Measurements from ENCODE around the gene TANGO2.

TANGO2 gene, protein sequence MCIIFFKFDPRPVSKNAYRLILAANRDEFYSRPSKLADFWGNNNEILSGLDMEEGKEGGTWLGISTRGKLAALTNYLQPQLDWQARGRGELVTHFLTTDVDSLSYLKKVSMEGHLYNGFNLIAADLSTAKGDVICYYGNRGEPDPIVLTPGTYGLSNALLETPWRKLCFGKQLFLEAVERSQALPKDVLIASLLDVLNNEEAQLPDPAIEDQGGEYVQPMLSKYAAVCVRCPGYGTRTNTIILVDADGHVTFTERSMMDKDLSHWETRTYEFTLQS

DNA sequence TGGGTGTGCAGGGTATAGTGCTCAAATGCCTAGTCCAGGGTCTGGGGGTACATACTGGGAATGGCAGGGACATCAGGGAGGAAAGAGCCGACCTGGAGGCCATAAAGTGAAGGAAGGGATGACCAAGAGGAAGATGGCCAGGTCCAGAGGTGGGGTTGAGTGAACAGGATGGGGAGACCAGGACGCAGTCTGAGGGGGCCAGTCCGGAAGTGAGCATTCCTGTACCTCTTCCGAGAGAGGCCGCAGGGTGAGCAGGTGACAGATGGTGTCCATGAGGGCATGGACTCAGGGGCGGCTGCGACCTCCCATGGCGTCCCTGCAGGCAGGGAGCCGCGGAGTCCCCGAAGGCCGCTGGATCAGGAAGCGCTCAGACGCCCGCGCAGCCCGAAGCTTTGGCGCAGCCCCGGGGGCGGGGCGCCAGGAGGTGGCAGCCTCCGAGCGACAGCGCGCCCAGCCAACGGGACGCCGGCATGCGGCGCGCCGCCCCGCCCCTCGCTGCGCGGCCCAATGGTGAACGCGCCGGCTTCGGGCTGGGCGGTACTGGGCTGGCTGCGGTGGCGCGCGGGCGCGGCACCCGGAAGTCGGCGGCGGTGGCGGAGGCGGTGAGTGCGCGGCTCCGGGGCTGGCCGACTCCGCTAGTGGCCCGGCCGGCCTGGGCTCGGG lies at the start of gene TANGO2:
Gene TANGO2 (plus strand): TSS at position 578 of the 663 bp plus-strand sequence. CDS start 15,689 bp downstream, outside the sequence.
- DNase-seq (ENCODE audit: low spot score) = peak; percentile 81

DNA sequence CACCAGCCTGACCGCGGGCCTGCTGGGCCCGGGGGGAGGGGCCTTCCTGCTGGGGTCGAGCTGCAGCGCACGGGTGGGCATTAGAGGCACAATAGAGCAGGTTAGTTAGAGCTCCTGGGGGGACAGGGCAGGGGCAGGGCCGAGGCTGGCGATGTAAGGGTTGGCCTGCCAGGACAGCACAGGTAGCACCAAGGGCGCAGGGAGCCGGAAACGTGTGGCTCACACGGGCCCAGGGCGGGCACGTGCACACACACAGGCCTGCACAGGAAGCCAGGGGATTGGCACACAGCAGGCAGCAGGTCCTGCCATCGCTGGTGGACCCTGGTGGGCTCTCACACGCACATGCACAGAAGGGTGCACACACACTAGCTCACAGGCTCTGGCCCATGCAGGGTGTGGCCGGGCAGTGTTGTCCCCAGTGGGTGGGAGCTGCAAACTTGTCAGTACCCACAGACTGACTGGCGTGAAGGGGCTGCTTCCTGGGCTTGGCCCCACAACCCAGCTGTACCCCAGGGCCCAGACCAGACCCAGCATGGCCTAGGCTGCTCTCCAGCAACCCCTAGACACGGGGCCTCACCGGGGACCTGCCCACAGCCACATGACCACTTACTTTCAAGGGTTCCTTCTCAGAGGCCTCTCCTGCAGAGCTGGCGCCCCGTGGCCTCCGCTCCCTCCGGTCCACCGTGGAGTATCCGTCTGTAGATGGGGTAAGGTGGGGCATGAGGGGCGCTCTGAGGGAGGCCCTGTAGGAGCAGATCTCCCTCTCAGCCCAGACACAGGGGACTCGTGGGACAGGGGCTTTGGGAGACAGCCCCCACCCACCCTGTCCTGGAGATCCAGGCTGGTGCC lies 49.4 kb upstream of the TANGO2 start:
- DNase-seq (ENCODE audit: low spot score) = no peak

DNA sequence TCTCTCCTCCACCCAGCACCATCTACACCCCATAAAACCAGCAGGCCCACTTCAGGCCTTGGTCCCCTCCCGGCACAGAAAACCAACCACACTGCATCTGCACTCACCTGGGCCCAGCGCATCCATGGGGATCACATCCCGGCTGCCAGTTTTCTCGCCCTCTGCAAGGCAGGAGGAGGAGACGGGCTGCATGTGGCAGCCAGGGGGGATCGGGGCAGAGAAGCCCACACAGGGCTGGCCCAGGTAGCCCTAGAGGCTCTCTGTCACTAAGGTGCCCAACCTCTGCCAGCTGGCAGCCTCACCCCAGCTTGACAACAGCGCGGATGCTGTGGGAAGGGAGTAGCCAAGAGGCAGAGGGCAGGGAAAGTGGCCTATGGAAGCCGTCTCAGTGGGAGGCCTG lies 48.7 kb upstream of the TANGO2 start:
- DNase-seq (ENCODE audit: low spot score) = no peak

DNA sequence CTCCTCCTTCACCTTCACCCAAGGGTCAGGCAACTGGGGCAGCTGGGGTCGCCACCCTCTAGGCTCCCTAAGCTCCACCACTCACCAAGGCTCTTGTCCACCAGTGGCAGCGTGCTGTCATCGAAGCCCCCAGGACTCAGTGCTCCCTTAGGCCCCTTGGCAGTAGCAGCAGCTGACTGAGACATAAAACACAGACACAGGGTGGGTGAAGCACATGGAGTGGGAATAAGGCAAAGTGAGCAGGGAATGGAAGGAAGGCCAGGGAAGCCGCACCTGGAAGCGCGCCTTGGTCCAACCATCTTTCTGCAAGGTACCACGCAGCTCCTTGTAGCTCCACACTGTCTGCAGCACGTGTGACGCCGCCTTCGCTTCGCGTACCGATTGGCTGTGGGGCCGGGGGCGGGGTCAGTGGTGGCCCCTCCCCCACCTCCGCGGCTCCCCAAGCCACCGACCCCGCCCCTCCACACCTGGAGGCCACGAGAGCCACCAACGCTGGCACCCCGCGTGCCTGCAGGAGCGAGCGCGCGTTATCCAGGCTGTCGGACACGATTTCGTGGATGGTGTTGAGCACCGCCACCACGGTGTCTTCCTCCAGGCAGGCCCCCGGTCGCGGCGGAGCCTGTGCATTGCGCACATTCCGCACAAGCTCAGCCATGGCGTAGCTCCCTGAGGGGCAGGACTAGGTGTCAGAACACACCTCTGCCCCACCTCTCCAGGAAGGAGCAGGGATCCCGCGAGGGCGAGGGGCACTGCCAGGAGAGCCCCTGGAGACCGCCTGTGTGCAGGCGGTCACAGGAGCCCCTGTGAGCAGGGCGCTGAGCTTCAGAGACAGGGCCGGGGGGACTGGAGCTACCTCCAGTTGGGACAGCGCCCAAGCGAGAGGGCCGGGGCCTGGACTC lies 48.0 kb upstream of the TANGO2 start:
- DNase-seq (ENCODE audit: low spot score) = no peak

DNA sequence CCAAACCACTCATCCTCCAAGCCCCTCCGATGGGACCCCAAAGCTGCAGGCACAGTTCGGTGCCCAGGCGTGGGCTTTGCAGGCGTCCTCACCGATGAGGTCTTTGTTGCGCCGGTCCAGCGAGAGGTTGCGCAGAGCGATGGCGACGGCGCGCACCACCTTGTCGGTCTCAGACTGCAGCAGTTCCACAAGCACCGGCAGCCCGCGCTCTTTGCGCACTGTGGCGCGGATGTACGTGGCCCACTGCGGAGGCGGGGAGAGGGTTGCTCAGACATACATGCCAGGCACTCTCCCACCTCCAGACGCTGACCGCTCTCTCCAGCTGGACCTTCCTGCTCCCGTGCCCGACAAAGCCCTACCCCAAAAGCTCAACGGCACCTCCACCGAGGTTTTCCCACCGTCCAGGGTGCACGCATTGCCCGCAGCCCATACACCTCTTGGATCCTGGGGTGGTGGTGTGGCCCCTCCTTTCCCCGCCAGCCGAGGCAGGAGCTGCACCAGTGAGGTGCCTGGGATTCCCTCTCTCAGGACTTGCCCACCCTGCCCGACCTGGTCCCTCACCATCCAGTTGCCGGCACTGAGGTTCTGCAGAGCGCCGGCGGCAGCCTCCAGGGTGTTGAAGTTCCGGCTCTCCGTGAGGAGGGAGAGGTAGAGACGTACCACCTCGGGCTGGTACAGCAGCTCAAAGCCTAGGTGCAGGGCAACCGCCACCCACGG lies 47.2 kb upstream of the TANGO2 start:
- no peak for DNase-seq (ENCODE audit: low spot score)

DNA sequence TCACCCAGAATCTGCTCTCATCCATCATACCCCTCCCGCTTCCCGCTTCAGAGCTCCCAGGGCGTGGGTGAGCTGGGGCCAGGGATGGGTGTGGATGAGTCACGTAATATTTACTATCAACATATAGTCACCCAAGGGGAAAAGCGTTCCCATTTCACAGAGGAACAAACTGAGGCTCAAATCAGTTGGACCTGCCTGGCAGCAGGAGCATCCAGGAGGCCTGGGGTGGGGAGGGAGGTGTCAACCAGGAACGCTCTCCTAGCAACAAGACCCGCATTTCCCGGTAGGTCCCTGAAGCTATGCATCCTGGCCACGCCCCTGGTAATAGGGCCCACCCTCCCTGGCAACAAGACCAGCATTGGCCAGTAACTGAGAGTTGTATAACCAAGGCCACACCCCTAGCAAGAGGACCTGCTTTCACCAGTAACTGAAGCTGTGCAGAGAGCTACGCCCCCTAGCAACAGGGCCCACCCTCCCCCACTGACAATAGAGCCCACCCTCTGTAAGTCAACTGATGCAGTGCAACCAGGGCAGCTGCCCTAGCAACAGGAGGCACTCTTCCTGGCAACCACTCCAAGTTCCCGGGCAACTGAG lies 46.5 kb upstream of the TANGO2 start:
- peak; percentile 63 for DNase-seq (ENCODE audit: low spot score)

DNA sequence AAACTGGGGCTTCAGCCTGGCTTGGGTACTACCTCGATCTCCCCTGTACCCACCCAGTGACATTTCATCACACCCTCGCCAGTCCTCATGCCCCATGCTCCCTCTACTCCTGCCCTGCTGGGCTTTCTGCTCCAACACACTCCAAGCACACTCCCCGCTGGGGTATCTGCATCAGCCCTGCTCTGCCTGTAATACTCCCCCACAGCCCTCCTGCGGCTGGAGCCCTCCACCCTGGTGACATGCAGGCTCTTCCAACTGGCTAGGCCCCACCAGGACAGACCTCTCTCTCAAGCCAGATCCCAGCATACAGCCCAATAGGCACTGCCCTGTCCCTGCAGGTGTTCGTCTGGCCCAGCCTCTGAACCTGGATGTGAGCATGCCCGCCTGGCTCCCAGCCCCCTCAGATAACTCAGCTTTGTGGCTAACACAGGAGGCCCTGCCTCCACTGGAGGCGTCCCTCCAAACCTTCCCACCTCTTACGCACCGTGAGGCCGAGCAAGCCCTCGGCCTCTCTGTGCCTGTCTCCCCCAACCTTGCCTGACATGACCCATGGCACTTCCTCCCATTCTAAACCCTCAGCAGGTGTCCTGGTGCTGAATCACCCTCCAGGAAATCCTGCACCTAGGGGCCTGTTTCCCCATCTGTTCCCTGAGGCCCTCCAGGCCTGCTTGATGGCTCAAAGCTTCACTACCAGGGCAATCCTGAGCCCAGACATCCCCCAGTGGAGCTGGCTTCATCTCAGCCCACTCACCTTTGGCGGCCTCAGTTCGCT lies 45.8 kb upstream of the TANGO2 start:
- DNase-seq (ENCODE audit: low spot score) = no peak

DNA sequence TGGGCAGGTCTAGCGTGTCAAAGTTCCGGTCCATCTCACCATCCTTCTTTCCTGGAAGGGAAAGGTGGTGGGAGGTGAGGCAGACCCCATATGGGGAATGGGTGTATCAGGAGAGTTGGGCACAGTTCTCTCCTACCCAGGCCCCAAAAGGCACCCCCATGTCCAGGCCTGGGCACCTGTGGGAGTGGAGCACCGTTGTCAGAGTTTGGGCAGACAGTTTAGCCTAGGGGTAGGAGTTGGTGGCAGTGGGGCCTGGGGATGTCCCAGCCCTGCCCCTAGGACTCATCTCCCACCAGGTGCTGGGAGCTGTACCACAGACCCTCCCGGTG lies 45.2 kb upstream of the TANGO2 start:
- no peak for DNase-seq (ENCODE audit: low spot score)

DNA sequence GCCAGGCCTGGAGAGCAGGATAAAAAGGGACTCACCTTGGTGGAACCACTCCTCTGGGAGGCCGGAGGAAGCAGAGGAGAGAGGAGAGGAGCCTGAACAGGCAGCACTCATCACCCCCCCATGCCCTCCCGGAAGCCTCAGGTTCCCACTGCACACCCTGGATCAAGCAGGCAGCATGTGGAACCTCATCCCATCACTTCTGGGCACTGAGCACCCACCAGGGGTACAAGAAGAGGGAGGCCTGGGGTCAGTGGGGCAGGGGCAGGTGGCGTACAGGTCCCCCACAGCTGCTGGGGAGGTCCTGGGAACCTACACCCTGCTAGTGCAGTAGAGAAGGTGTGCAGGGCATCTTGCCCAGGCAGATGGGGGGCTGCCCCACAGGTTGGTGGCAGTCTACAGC lies 44.2 kb upstream of the TANGO2 start:
- no peak for DNase-seq (ENCODE audit: low spot score)

DNA sequence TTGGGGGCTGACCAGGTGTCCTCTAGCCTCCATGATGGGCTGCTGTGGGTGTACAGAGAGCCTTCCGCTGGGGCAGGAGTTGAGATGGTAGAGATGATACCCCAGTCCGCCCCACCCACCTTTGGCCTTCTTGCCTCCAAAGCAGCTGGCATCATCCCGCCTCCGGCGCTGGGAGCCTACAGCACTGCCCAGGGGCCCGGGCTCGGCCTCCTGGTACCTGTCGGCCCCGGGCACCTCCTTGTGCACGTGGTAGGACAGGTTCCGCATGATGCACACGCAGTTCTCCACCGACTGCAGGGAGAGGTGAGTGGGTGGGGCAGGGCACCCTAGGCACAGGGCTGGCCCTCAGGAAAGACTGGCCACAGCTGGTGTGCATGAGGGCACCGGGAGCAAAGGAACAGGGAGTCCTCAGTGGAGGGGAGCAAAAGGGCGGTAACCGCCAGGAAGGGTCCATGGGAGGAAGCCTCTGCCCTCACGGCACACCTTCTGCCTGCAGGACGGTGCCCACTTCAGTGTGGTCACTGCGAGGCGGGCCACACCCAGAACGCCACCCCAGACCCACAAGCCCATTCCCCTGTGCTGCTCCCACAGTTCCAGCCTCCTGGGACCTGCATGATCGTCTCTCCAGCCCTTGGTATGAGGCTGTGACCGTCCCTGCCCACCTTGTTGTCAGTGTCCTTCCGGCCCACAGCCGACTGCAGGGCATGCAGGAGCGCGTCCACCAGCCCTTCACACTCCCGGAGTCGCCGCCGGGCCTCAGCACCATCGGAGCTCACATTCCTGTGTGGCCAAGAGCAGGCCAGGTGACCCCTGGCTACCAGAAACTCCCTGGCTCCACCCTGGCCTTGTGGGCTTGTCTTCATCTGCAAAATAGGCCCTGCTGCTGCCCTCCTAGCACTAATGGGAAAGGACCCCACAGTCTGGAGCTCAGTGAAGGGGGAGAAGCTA lies 43.3 kb upstream of the TANGO2 start:
- no peak for DNase-seq (ENCODE audit: low spot score)

DNA sequence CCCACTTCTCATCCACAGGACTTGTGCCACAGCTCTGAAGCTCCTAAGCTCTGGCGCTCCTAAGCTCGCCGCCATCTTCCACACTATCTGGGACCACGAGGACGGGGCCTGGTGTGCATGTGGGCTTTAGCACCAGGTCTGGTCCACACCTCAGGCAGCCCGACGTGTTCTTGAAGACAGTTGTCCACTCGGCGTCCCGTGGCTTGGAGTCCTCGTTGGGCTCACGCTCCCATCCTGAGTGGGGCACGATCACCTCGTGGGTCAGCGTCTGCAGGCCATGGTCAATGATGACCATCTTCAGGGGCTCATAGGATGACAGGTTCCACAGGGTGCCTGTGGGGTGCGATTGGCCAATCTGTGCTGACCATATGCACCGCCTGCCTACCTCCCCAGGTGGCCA lies 42.2 kb upstream of the TANGO2 start:
- DNase-seq (ENCODE audit: low spot score) = no peak

DNA sequence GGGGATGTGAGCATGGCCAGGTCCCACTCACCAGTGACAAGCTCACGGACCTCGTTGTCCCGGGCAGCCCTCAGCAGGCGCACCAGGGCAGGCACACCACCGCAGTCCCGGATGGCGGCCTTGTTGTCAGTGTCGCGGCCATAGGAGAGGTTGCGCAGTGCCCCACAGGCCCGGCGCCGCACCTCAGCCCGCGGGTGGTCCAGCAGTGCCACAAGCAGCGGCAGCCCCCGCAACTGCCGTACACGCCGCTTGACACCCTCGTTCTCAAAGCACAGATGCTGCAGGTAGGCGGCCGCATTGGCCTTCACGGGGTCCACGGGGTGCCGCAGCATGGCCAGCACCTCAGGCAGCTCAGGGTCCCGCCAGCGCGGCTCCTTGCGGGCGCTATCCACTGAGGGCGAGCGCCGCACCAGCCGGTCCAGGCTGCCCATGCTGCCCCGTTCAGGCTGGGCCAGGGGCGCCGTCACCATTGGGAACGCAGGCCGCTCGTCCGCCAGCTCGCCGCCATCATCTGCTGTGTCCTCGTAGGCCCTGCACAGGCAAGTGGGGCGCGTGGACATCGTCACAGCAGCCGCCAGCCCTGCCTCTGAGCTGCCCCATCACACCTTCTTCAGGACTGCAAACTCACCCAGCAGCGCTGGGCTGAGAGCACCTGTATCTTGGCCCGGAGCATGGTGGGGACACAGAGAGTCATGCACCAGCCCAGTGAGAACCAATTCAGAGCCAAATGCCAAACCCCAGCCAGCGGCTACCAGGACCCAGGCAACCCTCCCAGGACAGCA lies 41.0 kb upstream of the TANGO2 start:
- DNase-seq (ENCODE audit: low spot score) = no peak

DNA sequence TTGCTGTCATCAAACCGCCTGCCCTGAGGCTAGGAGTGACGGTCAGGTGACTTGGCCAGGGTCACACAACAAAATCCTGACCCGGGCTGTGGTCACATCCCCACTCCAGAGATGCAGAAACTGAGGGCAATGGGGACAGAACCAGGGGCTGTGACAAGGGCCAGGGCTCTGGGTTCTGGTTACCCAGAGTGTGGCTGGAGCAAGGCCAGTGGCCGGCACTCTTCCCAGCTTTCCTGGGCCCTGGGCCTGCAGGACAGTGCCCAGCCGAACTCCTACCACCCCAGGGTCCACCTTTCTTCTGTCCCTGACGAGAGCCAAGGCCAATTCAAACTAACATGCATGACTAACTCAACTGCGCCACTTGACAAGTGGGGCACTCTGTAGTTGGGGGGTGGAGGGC lies 40.1 kb upstream of the TANGO2 start:
- no peak for DNase-seq (ENCODE audit: low spot score)

DNA sequence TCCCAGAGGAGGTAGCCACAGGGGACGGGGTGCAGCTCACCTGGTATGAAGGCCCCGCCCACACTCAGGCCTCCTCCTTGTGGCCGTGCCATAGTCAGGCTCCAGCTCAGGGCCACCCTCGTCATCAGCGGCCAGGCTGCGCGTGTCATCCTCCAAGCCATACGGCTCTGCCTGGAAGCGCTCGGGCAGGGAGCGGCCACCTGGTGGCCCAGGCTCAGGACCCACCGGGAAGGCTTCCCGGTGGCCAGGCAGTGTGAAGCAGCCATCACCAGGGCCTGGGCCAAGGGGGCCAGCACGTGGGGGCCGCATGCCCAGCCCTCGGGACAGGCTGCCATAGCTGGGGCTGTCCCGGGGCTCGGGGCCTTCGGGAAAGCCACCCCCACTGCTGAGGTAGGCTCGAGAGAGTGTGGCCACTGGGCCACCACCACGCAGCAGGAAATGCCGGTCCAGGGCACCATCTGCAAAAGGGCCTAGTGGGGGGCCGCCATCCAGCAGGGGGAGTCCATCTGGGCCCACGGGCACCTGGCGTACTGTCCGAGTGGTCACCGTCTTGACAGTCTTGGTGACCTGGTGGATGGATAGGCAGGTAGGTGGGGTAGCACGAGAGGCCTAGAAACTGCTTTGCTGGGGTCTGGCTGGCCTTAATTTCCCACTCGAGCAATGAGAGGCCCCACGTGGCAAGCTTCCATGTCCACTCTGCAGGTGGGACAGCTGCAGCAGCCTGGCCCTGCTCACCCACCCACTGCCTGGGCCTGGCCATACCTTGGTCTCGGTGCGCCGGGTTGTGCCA lies 39.5 kb upstream of the TANGO2 start:
- no peak for DNase-seq (ENCODE audit: low spot score)

DNA sequence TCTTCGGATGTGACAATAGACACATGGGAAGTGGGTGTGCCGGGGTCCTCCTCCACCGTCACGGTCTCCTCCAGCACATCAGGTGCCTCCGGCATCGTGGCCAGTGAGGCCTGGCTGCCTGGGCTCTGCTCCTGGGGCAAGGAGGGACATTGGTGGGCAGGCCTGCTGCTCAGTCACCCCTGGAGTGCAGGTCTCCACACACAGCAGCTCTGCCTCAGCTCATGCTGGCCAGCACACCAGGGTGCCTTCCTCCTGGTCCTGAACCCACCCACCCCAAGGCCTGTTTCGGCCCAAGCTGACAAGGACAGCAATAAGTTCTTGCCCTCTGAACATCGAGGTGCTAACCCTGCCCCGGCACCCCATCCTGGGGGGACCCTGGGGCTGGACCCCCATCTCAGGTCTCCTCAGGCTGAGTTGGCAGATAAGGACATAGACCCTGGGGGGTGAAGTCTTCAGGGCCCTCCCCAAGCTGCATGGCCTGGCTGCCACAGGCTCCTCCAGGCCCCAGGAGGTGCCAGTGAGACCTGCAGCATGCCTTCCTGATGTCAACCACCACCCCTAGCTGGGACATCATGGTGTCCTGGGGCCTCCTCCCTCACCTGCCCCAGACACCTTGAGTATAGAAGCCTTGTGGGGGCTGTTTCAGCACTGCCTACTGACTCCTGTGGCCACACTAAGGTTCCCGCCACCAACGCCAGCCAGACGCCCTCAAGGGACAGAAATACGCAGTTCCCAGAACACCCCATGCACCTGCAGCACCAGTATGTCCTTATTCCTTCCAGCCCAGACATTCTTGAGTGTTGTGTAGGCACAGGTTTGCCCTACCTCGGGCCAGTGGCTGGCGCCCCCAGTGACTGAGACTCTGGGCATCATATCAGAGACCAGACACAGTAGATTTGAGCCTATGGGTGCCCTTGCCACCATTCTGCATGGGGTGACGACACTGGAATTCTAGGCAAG lies 38.7 kb upstream of the TANGO2 start:
- no peak for DNase-seq (ENCODE audit: low spot score)

DNA sequence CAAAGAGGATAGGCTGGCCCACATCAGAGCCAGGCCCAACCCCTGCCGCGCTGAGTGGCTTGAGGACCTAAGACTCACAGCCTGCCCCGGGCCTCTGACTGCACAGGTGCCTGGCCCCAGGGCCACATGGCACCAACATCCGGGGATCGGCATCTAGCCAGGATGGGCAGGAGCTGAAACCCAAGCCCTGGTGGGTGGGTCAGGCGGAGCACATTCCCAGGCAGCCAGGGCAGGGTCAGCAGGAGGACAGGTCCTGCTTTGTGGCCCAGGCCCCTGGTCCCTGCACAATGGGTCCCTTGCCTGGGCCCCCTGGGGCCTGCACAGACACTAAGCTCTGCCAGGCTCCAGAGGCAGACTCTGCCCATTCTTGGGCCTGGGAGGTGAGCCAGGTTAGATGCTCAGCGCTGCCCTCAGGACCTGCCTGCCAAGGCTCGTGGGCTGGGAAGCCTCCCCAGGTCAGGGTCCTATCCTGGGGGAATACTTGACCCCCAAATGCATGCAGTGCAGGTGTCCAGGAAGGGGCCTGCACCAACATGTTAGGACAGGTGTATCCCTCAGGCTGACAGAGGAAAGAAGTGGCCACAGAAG lies 37.8 kb upstream of the TANGO2 start:
- no peak for DNase-seq (ENCODE audit: low spot score)

Measured in SW480 (cell line).